Duodenal mucosa (tissue), 2 donors: Measurements from ENCODE around the gene SESTD1.
A peak's percentile ranks its signal among the peaks of the same experiment; 100 is the strongest.

Source experiments
- H3K27ac ChIP-seq: one replicate; pipeline ENCODE4 v1.7.0; 2013; ENCODE audit warnings: low read depth, low read length
- H3K27me3 ChIP-seq, 2 donors: one replicate each; pipeline ENCODE4 v1.7.0; 2013; ENCODE audit warnings: low read length in 2 of 2, control low read depth in 1 of 2; ENCODE audit not compliant: insufficient read depth in 2 of 2, control insufficient read depth in 1 of 2
- H3K36me3 ChIP-seq, 2 donors: one replicate each; pipeline ENCODE4 v1.7.0; 2013; ENCODE audit warnings: low read length in 2 of 2, control low read depth in 1 of 2; ENCODE audit not compliant: insufficient read depth in 2 of 2, control insufficient read depth in 1 of 2
- H3K4me1 ChIP-seq, 2 donors: one replicate each; pipeline ENCODE4 v1.7.0; 2013; ENCODE audit warnings: low read length in 2 of 2, control low read depth in 1 of 2; ENCODE audit not compliant: insufficient read depth in 2 of 2, control insufficient read depth in 1 of 2
- H3K4me3 ChIP-seq, 2 donors: one replicate each; pipeline ENCODE4 v1.7.0; 2013; ENCODE audit warnings: low read length in 2 of 2, low read depth in 1 of 2
- H3K9ac ChIP-seq, 2 donors: one replicate each; pipeline ENCODE4 v1.7.0; 2013; ENCODE audit warnings: low read length in 2 of 2, low read depth in 1 of 2
- H3K9me3 ChIP-seq, 2 donors: one replicate each; pipeline ENCODE4 v1.7.0; 2013; ENCODE audit warnings: low read length in 2 of 2, control low read depth in 1 of 2; ENCODE audit not compliant: control insufficient read depth in 1 of 2

SESTD1 gene

GRCh38 chr2:179268277-179268925 lies 3.8 kb upstream of the SESTD1 start:
- H3K27ac ChIP-seq, result no peak overlapping the region
- no peak overlapping the region for H3K9ac ChIP-seq
- H3K9me3 ChIP-seq, result no peaks in the 10 kb centered on the region
- peaks cover 3 to 20% of the 10 kb centered on the region in 2 donors for H3K4me1 ChIP-seq
- no peaks in the 10 kb centered on the region for H3K27me3 ChIP-seq
- no peaks in the 10 kb centered on the region for H3K36me3 ChIP-seq
- no peak overlapping the region for H3K4me3 ChIP-seq

- H3K4me3 ChIP-seq, result no peak overlapping the region
- H3K4me1 ChIP-seq, result peaks cover 0 to 22% of the 10 kb centered on the region in 2 donors
- H3K36me3 ChIP-seq, result no peaks in the 10 kb centered on the region
- no peaks in the 10 kb centered on the region for H3K27me3 ChIP-seq
- no peak overlapping the region for H3K27ac ChIP-seq
- H3K9ac ChIP-seq, result no peak overlapping the region
- no peaks in the 10 kb centered on the region for H3K9me3 ChIP-seq
Observed at GRCh38 chr2:179266271-179266670, 1.6 kb upstream of the SESTD1 start.

GRCh38 chr2:179265082-179265510 lies 464 bp upstream of the SESTD1 start:
- Histone ChIP-seq H3K9ac (peak overlapping the region; percentile 47 to 49), H3K9me3 (no peaks in the 10 kb centered on the region), H3K4me1 (peaks cover 0 to 22% of the 10 kb centered on the region in 2 donors), H3K27me3 (no peaks in the 10 kb centered on the region), H3K4me3 (peak overlapping the region; percentile 75 to 79), H3K27ac (peak overlapping the region; percentile 70), H3K36me3 (no peaks in the 10 kb centered on the region)

GRCh38 chr2:179263446-179264367 lies 925 bp downstream of the SESTD1 start:
- Histone ChIP-seq H3K4me3 (peak overlapping the region; percentile 79 to 80), H3K9ac (peak overlapping the region; percentile 72 to 75), H3K27ac (peak overlapping the region; percentile 58), H3K27me3 (no peaks in the 10 kb centered on the region), H3K36me3 (no peaks in the 10 kb centered on the region), H3K9me3 (no peaks in the 10 kb centered on the region), H3K4me1 (peaks cover 0 to 22% of the 10 kb centered on the region in 2 donors)

- Histone ChIP-seq H3K27ac (no peak overlapping the region), H3K9ac (peak overlapping the region in 1 of 2 donors; percentile 72), H3K36me3 (no peaks in the 10 kb centered on the region), H3K27me3 (no peaks in the 10 kb centered on the region), H3K4me1 (peaks cover 0 to 29% of the 10 kb centered on the region in 2 donors), H3K4me3 (peak overlapping the region; percentile 79 to 80), H3K9me3 (no peaks in the 10 kb centered on the region)
Observed at GRCh38 chr2:179263015-179263414, 1.6 kb downstream of the SESTD1 start.

- no peaks in the 10 kb centered on the region for H3K27me3 ChIP-seq
- no peak overlapping the region for H3K27ac ChIP-seq
- no peak overlapping the region for H3K9ac ChIP-seq
- H3K4me3 ChIP-seq, result no peak overlapping the region
- H3K36me3 ChIP-seq, result no peaks in the 10 kb centered on the region
- H3K9me3 ChIP-seq, result no peaks in the 10 kb centered on the region
- peaks cover 0 to 31% of the 10 kb centered on the region in 2 donors for H3K4me1 ChIP-seq
Observed at GRCh38 chr2:179262077-179262660, 2.5 kb downstream of the SESTD1 start.

- no peaks in the 10 kb centered on the region for H3K27me3 ChIP-seq
- no peak overlapping the region for H3K9ac ChIP-seq
- H3K27ac ChIP-seq, result no peak overlapping the region
- H3K36me3 ChIP-seq, result no peaks in the 10 kb centered on the region
- H3K9me3 ChIP-seq, result no peaks in the 10 kb centered on the region
- peaks cover 0 to 31% of the 10 kb centered on the region in 2 donors for H3K4me1 ChIP-seq
- H3K4me3 ChIP-seq, result no peak overlapping the region
Observed at GRCh38 chr2:179261151-179261825, 3.3 kb downstream of the SESTD1 start.

- H3K36me3 ChIP-seq, result no peaks in the 10 kb centered on the region
- peaks cover 0 to 24% of the 10 kb centered on the region in 2 donors for H3K4me1 ChIP-seq
- no peak overlapping the region for H3K9ac ChIP-seq
- H3K27me3 ChIP-seq, result no peaks in the 10 kb centered on the region
- H3K9me3 ChIP-seq, result no peaks in the 10 kb centered on the region
- H3K4me3 ChIP-seq, result no peak overlapping the region
- no peak overlapping the region for H3K27ac ChIP-seq
Observed at GRCh38 chr2:179260224-179260623, 4.4 kb downstream of the SESTD1 start.

- H3K4me1 ChIP-seq, result peaks cover 0 to 9% of the 10 kb centered on the region in 2 donors
- H3K27me3 ChIP-seq, result no peaks in the 10 kb centered on the region
- no peaks in the 10 kb centered on the region for H3K36me3 ChIP-seq
- peaks cover 0 to 3% of the 10 kb centered on the region in 2 donors for H3K9me3 ChIP-seq
- H3K27ac ChIP-seq, result no peak overlapping the region
- no peak overlapping the region for H3K9ac ChIP-seq
- no peak overlapping the region for H3K4me3 ChIP-seq
Observed at GRCh38 chr2:179255129-179255528, 9.5 kb downstream of the SESTD1 start.
